OCI-LY7 (cell line): ENCODE data around the gene CATSPERZ. TPM values are rescaled to one million over a fixed set of nuclear protein-coding genes. Genes with fewer than 3 reads are reported as not detected.

Source experiments
- BruUV-seq: library from RNA; stranded (reverse); fragments of 400-500 nt; replicated peaks from 2 replicates; lab custom pipeline; 2021; lab: Mats Ljungman, UMichigan
- CTCF ChIA-PET: fragments of 300-600 bp; sonication (Branson Sonifier 250); formaldehyde crosslinking; loops from one replicate; lab custom pipeline; 2022; ENCODE audit warnings: antibody characterized with exemption; ENCODE audit not compliant: unreplicated experiment; lab: Charles Lee
- POLR2A ChIA-PET: fragments of 300-600 bp; sonication (Branson Sonifier 250); formaldehyde crosslinking; loops from one replicate; lab custom pipeline; 2022; ENCODE audit warnings: antibody characterized with exemption; lab: Charles Lee
- DNase-seq: peaks from one replicate; pipeline ENCODE4 v3.0.0-alpha.2; 2015; ENCODE audit warnings: low spot score
- H2AFZ ChIP-seq: fragments of 200-600 bp; sonication (generic), shearing (Covaris generic); 2 replicates; pipeline ENCODE4 v1.6.1; 2014; ENCODE audit warnings: mild to moderate bottlenecking, antibody characterized with exemption, low read length, moderate library complexity
- H3K27ac ChIP-seq: fragments of 200-600 bp; sonication (generic); 2 replicates; pipeline ENCODE4 v1.5.1; 2014; ENCODE audit warnings: mixed run types, low read depth, mild to moderate bottlenecking, moderate library complexity, low read length, inconsistent platforms; ENCODE audit not compliant: poor library complexity, severe bottlenecking
- H3K36me3 ChIP-seq: fragments of 200-600 bp; sonication (generic); 2 replicates; pipeline ENCODE4 v1.6.1; 2014; ENCODE audit warnings: mild to moderate bottlenecking, antibody characterized with exemption, low read length, moderate library complexity, mixed read lengths; ENCODE audit not compliant: insufficient read depth
- H3K4me1 ChIP-seq: fragments of 200-600 bp; sonication (generic); 2 replicates; pipeline ENCODE4 v1.5.1; 2014; ENCODE audit warnings: mild to moderate bottlenecking, low read length; ENCODE audit not compliant: insufficient read depth, poor library complexity, severe bottlenecking
- H3K4me2 ChIP-seq: fragments of 200-600 bp; sonication (generic); 2 replicates; pipeline ENCODE4 v1.6.1; 2014; ENCODE audit warnings: mild to moderate bottlenecking, low read length
- H3K4me3 ChIP-seq: fragments of 200-600 bp; sonication (generic); 2 replicates; pipeline ENCODE4 v1.5.1; 2014; ENCODE audit warnings: mild to moderate bottlenecking, low read depth, low read length; ENCODE audit not compliant: poor library complexity, severe bottlenecking
- H3K79me2 ChIP-seq: fragments of 200-600 bp; sonication (generic); 2 replicates; pipeline ENCODE4 v1.6.1; 2016; ENCODE audit warnings: low read depth, mild to moderate bottlenecking, low read length, moderate library complexity, mixed read lengths; ENCODE audit not compliant: insufficient read depth
- H3K9me2 ChIP-seq: fragments of 200-600 bp; sonication (generic); 2 replicates; pipeline ENCODE4 v1.6.1; 2016; ENCODE audit warnings: mild to moderate bottlenecking, low read length, mixed read lengths; ENCODE audit not compliant: insufficient read depth
- H3K9me3 ChIP-seq: fragments of 200-600 bp; sonication (generic); 2 replicates; pipeline ENCODE4 v1.6.1; 2014; ENCODE audit warnings: mild to moderate bottlenecking, mixed run types, low read length, mixed read lengths
- H4K20me1 ChIP-seq: fragments of 200-600 bp; sonication (generic); 2 replicates; pipeline ENCODE4 v1.6.1; 2014; ENCODE audit warnings: mild to moderate bottlenecking, antibody characterized with exemption, low read length, moderate library complexity, mixed read lengths; ENCODE audit not compliant: insufficient read depth
- CTCF ChIP-seq: fragments of 200-600 bp; sonication (generic); conservative IDR thresholded peaks from 2 replicates; pipeline ENCODE4 v1.5.1; 2014; ENCODE audit warnings: mild to moderate bottlenecking, antibody characterized with exemption, low read length, moderate library complexity, mixed read lengths
- EZH2phosphoT487 ChIP-seq: fragments of 200-600 bp; sonication (generic); IDR thresholded peaks from 2 replicates; pipeline ENCODE4 v1.6.1; 2018; ENCODE audit warnings: low read depth, borderline replicate concordance, mild to moderate bottlenecking, mixed run types, antibody characterized with exemption, low read length, moderate library complexity, mixed read lengths
- intact Hi-C: fragments of 100-400 bp; cut with micrococcal nuclease; formaldehyde crosslinking; loops from one replicate; pipeline ENCODE4 v1.10.0; 2022; ENCODE audit not compliant: unreplicated experiment
- total RNA-seq, 2 experiments: library from RNA; depleted of rRNA in 1 of 2; stranded (reverse); fragments of >200 nt in 1 of 2; shearing (Covaris generic) in 1 of 2; gene quantifications; 2 replicates each; pipeline ENCODE4 v1.2.3, GENCODE V29; 2014 to 2022

Gene CATSPERZ
- total RNA-seq, 2 experiments from 2014 or later, result 0.38 TPM; not detected in 1

DNA sequence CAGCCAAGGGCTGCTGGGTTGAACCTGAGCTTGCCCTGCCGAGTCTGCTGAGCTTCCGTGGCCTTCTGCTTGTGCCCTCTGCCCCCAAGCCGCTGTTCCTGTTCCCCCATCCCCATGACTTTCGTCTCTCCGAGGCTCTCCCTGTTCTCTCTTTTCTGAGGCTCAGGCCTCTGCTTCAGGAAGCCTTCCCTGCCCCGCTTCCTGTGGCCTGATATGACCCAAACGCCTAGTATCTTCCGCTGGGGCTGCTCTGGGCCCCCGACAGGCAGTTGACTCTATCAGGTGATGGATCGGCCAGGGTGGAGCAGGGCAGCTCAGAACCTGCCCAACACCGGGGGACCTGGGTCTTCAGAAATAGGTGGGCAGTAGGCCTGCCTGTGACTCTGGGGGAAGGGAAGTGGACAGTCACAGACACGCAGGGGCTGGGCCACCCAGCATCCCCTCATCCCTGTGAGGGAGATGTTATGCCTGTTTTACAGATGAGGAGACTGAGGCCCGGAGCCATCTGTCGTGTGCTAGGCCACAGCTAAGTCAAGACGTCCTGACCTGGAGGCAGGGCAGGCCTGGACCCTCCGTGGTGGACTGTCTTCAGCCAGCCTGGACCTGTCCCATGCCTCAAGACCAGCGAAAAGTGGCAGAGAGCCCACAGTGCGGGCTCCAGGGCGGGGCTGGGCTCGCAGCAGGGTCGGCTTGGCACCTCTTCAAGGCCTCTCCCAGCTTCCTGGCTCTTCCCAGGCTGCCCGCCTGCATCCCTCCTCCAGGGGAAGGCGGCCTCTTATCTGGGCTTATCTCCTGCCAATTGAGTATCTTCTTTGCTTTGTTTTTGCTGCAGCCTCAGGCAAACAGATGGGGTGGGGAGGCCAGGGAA is 31.9 kb upstream of the CATSPERZ start:
- Histone ChIP-seq H3K9me2 (no peaks in the 10 kb centered on the region), H3K4me3 (peak overlapping the region; percentile 86), H2AFZ (no peak overlapping the region), H3K9me3 (no peaks in the 10 kb centered on the region), H3K79me2 (peaks cover 11% of the 10 kb centered on the region; the same call in 1 of the 2 replicates), H3K36me3 (no peaks in the 10 kb centered on the region), H4K20me1 (no peaks in the 10 kb centered on the region), H3K4me1 (peaks cover 27% of the 10 kb centered on the region), H3K27ac (peak overlapping the region; percentile 91), H3K4me2 (peak overlapping the region; percentile 74)
- no peak for TF ChIP-seq CTCF
- no peak for TF ChIP-seq EZH2phosphoT487
- BruUV-seq, result no TSS peak
- DNase-seq, result no peak
- intact Hi-C loops, result no loop called here
- POLR2A ChIA-PET, result interaction anchor here (1.1 kb wide), 2 partner anchors 14 to 63 kb away, joined by 3 to 6 read pairs; no protein-coding TSS in a partner anchor
- CTCF ChIA-PET, result interaction anchor here (0.5 to 0.6 kb wide), 2 partner anchors 21 to 591 kb away, joined by 3 to 7 read pairs; no protein-coding TSS in a partner anchor

- H3K79me2 ChIP-seq, result peaks cover 11% of the 10 kb centered on the region; the same call in 1 of the 2 replicates
- peak overlapping the region; percentile 91 for H3K27ac ChIP-seq
- POLR2A ChIA-PET, result interaction anchor here (0.9 to 1.5 kb wide), 2 partner anchors 48 to 63 kb away, joined by 3 to 5 read pairs; partner anchors contain the start of gene TRMT112
- no peaks in the 10 kb centered on the region for H3K36me3 ChIP-seq
- H4K20me1 ChIP-seq, result no peaks in the 10 kb centered on the region
- peak; percentile 70 for DNase-seq
- intact Hi-C loops, result loop anchor here (1.0 kb wide), 4 partner anchors 18 to 65 kb away; partner anchors contain the start of genes NUDT22, PLCB3, PPP1R14B and TRPT1
- H2AFZ ChIP-seq, result peak overlapping the region; percentile 63
- peak overlapping the region; percentile 74 for H3K4me2 ChIP-seq
- no peaks in the 10 kb centered on the region for H3K9me2 ChIP-seq
- peak overlapping the region; percentile 86 for H3K4me3 ChIP-seq
- H3K4me1 ChIP-seq, result peaks cover 27% of the 10 kb centered on the region
- TF ChIP-seq EZH2phosphoT487, result no peak
- peak; percentile 60; the same call in 1 of the 2 replicates for TF ChIP-seq CTCF
- no TSS peak for BruUV-seq
- CTCF ChIA-PET, result interaction anchor here (0.5 kb wide), 1 partner anchor 20 kb away, joined by 7 read pairs; no protein-coding TSS in a partner anchor
- no peaks in the 10 kb centered on the region for H3K9me3 ChIP-seq
These were observed 31.1 kb upstream of the CATSPERZ start for GRCh38 chr11:64268893-64269539.
